Measurements from ENCODE around the gene CNIH1.
"Not testable (repeated sequence)": the region's sequence is repeated elsewhere in the genome, so short reads cannot be mapped to it uniquely, and the experiment has no call there.

Gene CNIH1

DNA sequence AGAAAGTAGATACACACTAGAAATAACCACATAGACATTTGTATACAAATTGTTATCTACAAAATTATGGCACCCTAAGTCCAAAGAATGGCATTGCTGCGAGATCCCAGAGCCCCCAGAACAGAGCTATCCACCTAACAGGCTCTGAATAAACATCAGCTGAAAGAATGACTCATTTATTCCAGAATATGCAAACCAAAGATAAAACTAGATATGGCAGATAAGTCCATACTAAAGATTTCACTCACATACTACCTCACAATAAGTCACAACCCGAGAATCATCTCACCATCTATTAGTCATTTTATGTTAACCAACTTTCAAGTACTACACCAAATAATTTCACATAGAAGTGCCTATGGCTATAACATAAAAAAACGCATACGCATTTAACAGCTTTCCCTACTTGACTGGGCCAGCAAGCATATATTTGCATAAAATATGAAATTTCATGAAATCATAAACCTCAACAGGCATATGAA lies 5.6 kb downstream of the CNIH1 start:
- peak in 1 of 2 donors; percentile 13 for DNase-seq (ENCODE audit: low read depth in 1 of 2, low spot score in 1 of 2)

- DNase-seq (ENCODE audit: low read depth in 1 of 2, low spot score in 1 of 2) = no peak
Observed at GRCh38 chr14:54428527-54428926, 12.6 kb downstream of the CNIH1 start.

GRCh38 chr14:54427871-54428270 lies 13.3 kb downstream of the CNIH1 start:
- no peak for DNase-seq (ENCODE audit: low read depth in 1 of 2, low spot score in 1 of 2)

DNA sequence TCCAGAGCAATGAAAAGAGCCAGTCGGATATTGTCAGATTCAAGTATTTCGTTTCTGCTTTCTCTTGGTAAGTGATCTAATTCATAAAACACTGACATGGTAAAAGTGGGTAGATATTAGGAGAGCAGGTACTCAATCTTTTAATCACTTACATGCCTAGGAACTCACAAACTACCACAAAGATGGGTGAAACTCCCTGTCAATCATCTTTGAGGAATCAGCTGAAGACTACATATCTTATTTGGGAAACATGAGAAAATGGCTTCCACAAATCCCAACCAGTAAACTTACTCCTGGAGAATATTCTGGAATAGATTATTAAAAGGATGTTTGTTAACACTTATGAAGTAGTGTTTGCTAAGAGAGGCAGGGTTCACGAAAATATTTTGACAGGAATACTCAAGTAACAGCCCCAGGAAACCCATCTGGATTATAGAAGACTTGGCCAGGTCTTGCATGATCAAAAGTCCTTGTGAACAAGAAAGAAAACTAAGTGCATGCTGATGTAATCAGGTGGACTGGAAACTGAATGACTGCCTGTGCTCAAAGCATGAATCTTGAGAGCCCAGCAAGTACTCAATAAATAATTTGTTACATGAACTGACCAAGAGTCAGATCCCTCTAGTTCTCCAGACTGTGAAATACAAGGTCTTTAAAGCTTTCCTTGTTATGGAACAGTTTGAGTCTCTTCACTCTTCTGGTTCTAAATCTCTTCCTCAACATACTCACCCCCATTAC lies 15.5 kb downstream of the CNIH1 start:
- DNase-seq (ENCODE audit: low read depth in 1 of 2, low spot score in 1 of 2) = no peak

DNA sequence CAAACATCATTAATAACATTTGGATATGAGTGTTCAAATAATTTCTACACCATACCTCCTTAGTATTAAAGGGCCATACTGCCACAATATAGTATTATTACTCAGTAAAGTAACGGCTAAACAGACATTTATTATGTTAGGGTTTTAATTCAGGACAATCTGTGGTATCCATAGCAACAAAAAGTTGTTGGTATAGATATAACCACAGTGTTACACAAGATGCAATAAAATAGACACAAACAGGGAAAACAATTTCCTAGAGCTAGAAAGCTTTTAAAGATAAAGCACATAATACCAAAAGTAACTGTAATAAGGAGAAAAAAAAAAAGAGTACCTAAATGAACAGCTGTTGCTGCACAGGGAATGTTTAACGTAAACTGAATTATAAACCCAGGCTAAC lies 16.1 kb downstream of the CNIH1 start:
- DNase-seq (ENCODE audit: low read depth in 1 of 2, low spot score in 1 of 2) = no peak

- DNase-seq (ENCODE audit: low read depth in 1 of 2, low spot score in 1 of 2) = no peak
Observed at GRCh38 chr14:54424479-54424901, 16.7 kb downstream of the CNIH1 start.

GRCh38 chr14:54423991-54424390 lies 17.2 kb downstream of the CNIH1 start:
- DNase-seq (ENCODE audit: low read depth in 1 of 2, low spot score in 1 of 2) = no peak

GRCh38 chr14:54420478-54421142 lies 20.6 kb downstream of the CNIH1 start:
- DNase-seq (ENCODE audit: low read depth in 1 of 2, low spot score in 1 of 2) = no peak

DNA sequence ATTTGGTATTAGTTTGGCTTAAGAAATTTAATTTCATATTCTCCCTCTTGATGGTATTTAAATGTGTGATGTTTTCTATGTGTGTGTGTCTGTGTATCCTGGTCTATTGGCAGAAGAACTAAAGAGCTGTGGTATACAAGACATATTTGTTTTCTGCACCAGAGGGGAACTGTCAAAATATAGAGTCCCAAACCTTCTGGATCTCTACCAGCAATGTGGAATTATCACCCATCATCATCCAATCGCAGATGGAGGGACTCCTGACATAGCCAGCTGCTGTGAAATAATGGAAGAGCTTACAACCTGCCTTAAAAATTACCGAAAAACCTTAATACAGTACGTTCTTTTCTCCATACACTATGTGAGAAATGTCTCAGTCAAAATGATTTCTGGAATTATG lies 29.8 kb downstream of the CNIH1 start:
- no peak for DNase-seq (ENCODE audit: low read depth in 1 of 2, low spot score in 1 of 2)

- no peak for DNase-seq (ENCODE audit: low read depth in 1 of 2, low spot score in 1 of 2)
Observed at GRCh38 chr14:54410215-54410614, 31.0 kb downstream of the CNIH1 start.

GRCh38 chr14:54403401-54404005 lies 37.7 kb downstream of the CNIH1 start:
- DNase-seq (ENCODE audit: low read depth in 1 of 2, low spot score in 1 of 2) = not testable (repeated sequence)

- no peak for DNase-seq (ENCODE audit: low read depth in 1 of 2, low spot score in 1 of 2)
Observed at GRCh38 chr14:54399560-54399959, 41.6 kb downstream of the CNIH1 start.

DNA sequence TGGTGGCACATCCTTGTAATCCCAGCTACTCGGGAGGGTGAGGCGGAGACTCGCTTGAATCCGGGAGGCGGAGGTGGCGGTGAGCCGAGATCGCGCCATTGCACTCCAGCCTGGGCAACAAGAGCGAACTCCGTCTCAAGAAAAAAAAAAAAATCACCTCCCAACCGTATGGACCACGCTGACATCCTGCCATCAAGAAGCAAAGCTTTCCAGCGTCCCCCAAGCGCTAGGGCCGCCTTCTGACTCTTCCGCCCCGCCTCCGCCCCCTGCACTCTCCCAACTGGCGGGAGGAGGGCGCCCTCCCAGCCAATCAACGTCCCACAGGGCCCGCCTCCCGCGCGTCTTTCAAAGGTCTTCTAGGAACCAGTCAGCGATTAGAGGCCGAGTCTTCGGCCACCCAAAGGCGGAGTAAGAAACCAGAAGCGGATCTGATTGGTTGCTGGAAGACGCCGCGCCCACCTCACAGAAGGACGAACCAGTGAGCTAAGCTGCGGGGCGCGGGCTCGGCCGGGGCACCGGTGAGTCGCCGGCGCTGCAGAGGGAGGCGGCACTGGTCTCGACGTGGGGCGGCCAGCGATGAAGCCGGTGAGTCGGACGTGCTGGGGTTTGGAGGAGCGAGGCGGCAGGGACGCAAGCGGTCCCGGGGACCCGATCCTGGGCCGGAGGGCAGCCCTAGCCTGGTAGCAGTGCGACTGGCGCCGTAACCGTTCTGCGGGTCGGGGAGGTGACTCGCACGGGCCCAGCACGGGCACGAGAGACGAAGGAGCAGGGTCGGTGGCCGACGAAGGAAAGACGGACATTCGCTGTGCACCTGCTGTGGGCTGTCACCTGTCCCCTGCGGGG lies 44.5 kb downstream of the CNIH1 start, which contains the start of gene CDKN3:
Gene CDKN3, plus strand, starts transcription at position 515 of the 843 bp plus-strand sequence. Its CDS starts 62 bp downstream, at position 577.
- DNase-seq (ENCODE audit: low read depth in 1 of 2, low spot score in 1 of 2) = peak; percentile 85 to 95

- no peak for DNase-seq (ENCODE audit: low read depth in 1 of 2, low spot score in 1 of 2)
Observed at GRCh38 chr14:54396183-54396492, 45.0 kb downstream of the CNIH1 start.

DNA sequence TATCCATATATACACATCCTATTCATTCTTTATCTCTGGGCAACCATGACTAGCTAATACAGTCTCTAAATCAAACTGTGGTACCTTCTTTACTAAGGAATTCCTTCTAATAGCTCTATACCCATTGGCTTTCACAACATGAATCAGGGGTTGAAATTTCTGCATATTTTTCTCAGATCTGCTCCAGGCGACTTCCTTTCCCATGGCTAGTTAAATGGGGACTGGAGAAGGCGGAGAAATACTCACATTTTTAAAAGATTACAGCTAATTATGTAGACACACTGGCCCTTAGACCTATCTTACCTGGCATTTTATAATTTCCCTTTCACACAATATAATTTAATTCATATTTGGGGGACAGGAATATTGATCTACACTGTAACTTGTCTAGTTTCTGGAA lies 45.5 kb downstream of the CNIH1 start:
- no peak for DNase-seq (ENCODE audit: low read depth in 1 of 2, low spot score in 1 of 2)

GRCh38 chr14:54395284-54395683 lies 45.9 kb downstream of the CNIH1 start:
- DNase-seq (ENCODE audit: low read depth in 1 of 2, low spot score in 1 of 2) = no peak

GRCh38 chr14:54394596-54394995 lies 46.6 kb downstream of the CNIH1 start:
- DNase-seq (ENCODE audit: low read depth in 1 of 2, low spot score in 1 of 2) = no peak

DNA sequence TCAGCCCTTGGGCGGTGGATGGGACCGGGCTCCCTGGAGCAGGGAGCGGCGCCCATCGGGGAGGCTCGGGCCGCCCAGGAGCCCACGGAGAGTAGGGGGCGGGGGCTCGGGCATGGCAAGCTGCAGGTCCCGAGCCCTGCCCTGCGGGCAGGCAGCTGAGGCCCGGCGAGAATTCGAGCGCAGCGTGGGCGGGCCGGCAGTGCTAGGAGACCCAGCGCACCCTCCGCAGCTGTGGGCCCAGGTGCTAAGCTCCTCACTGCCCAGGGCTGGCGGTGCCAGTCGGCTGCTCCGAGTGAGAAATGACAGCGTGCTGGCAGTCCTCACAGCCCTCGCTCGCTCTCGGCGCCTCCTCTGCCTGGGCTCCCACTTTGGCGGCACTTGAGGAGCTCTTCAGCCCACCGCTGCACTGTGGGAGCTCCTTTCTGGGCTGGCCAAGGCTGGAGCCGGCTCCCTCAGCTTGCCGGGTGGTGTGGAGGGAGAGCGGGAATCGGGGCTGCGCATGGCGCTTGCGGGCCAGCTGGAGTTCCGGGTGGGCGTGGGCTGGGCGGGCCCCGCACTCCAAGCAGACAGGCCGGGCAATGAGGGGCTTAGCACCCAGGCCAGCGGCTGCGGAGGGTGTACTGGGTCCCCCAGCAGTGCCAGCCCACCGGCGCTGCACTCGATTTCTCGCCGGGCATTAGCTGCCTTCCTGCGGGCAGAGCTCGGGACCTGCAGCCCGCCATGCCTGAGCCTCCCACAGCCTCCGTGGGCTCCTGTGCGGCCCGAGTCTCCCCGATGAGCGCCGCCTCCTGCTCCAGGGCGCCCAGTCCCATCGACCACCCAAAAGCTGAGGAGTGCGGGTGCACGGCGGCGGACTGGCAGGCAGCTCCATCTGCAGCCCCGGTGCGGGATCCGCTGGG lies 47.9 kb downstream of the CNIH1 start:
- DNase-seq (ENCODE audit: low read depth in 1 of 2, low spot score in 1 of 2) = not testable (repeated sequence)

DNA sequence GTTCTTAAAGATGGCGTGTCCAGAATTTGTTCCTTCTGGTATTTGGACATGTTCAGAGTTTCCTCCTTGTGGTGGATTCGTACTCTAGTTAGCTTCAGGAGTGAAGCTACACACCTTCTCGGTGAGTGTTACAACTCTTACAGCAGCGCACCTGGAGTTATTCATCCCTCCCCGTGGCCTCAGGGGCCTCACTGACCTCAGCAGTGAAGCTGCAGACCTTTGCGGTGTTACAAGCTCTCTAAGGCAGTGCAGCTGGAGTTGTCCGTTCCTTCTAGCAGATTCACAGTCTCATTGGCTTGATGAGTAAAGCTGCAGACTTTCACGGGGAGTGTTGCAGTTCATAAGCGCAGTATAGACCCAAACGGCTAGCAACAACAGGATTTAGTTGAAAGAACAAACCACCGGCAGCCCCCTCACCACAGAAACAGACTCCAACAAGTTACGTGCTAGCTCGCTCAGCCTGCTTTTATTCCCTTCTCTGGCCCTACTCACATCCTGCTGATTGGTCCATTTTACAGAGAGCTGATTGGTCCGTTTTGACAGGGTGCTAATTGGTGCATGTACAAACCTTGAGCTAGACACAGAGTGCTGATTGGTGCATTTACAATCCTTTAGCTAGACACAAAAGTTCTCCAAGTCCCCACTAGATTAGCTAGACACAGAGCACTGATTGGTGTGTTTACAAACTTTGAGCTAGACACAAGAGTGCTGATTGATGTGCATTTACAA lies 48.9 kb downstream of the CNIH1 start:
- DNase-seq (ENCODE audit: low read depth in 1 of 2, low spot score in 1 of 2) = no peak

- DNase-seq (ENCODE audit: low read depth in 1 of 2, low spot score in 1 of 2) = no peak
Observed at GRCh38 chr14:54387328-54387727, 53.8 kb downstream of the CNIH1 start.

All from activated CD4-positive, alpha-beta T cell treated with anti-CD3 and anti-CD28 coated beads, Interleukin-2, amount 50 U/mL, for 24 hours (primary cell).